CD4-positive, alpha-beta T cell (primary cell): Measurements from ENCODE around the gene PHACTR3. TPM values are rescaled to one million over a fixed set of nuclear protein-coding genes. Genes with fewer than 3 reads are reported as not detected.

Source experiments
- ATAC-seq: fragments of 200-7000 bp; cut with Tn5 transposase; one replicate; pipeline ENCODE4 v1.10.0; 2022; ENCODE audit warnings: mild to moderate bottlenecking; ENCODE audit not compliant: poor library complexity
- CTCF ChIA-PET: fragments of 350-600 bp; sonication (Branson Sonifier 250); formaldehyde crosslinking; loops from one replicate; lab custom pipeline; 2021; ENCODE audit warnings: antibody characterized with exemption, inconsistent platforms; lab: Charles Lee
- POLR2A ChIA-PET: fragments of 350-600 bp; sonication (Branson Sonifier 250); formaldehyde crosslinking; loops from one replicate; lab custom pipeline; 2021; ENCODE audit warnings: antibody characterized with exemption, inconsistent platforms; lab: Charles Lee
- DNase-seq, 14 experiments: peaks; one replicate each; pipeline ENCODE4 v3.0.0-alpha.2; 2013 to 2020; ENCODE audit warnings: mixed read lengths in 2 of 14
- H3K27ac ChIP-seq, 2 donors: one replicate each; pipeline versions ENCODE4 v1.5.1 to v1.7.0; 2013; ENCODE audit warnings: low read length in 2 of 2, low read depth in 1 of 2, mild to moderate bottlenecking in 1 of 2
- H3K27me3 ChIP-seq, 2 experiments: 1 replicate in 1 of 2; 2 replicates in 1 of 2; pipeline versions ENCODE4 v1.6.1 to v1.7.0; 2013; ENCODE audit warnings: low read length in 2 of 2, control low read depth in 1 of 2, mild to moderate bottlenecking in 1 of 2, moderate library complexity in 1 of 2; ENCODE audit not compliant: insufficient read depth in 2 of 2, control insufficient read depth in 1 of 2
- H3K36me3 ChIP-seq: one replicate; pipeline ENCODE4 v1.6.1; 2013; ENCODE audit warnings: low read length, control low read depth; ENCODE audit not compliant: insufficient read depth
- H3K4me1 ChIP-seq: one replicate; pipeline ENCODE4 v1.6.1; 2013; ENCODE audit warnings: low read length, control low read depth; ENCODE audit not compliant: insufficient read depth
- H3K4me3 ChIP-seq: one replicate; pipeline ENCODE4 v1.5.1; 2013; ENCODE audit warnings: mild to moderate bottlenecking, low read length, moderate library complexity
- H3K9me3 ChIP-seq, 2 experiments: 1 replicate in 1 of 2; 2 replicates in 1 of 2; pipeline versions ENCODE4 v1.6.1 to v1.7.0; 2013; ENCODE audit warnings: low read length in 2 of 2, mild to moderate bottlenecking in 2 of 2, control low read depth in 1 of 2, moderate library complexity in 1 of 2; ENCODE audit not compliant: control insufficient read depth in 1 of 2, insufficient read depth in 1 of 2
- H3K27ac Mint-ChIP-seq: one replicate; pipeline ENCODE4 v1.8.0; 2020; ENCODE audit warnings: mixed read lengths
- H3K27me3 Mint-ChIP-seq: one replicate; pipeline ENCODE4 v1.8.0; 2021; ENCODE audit warnings: mixed read lengths
- H3K36me3 Mint-ChIP-seq: one replicate; pipeline ENCODE4 v1.8.0; 2021; ENCODE audit warnings: low read depth, mixed read lengths
- H3K4me1 Mint-ChIP-seq: one replicate; pipeline ENCODE4 v1.8.0; 2021; ENCODE audit warnings: low read depth, mixed read lengths
- H3K4me3 Mint-ChIP-seq: one replicate; pipeline ENCODE4 v1.8.0; 2020; ENCODE audit warnings: mild to moderate bottlenecking, mixed read lengths
- H3K9me3 Mint-ChIP-seq: one replicate; pipeline ENCODE4 v1.8.0; 2020; ENCODE audit warnings: mixed read lengths
- intact Hi-C, 2 experiments: fragments of 100-400 bp; cut with DNase I in 1 of 2; cut with micrococcal nuclease in 1 of 2; formaldehyde crosslinking; loops; one replicate each; pipeline versions ENCODE4 v1.15.1 to v1.9.0; 2023 to 2025; cut with DNase I, micrococcal nuclease
- total RNA-seq, 174 experiments: library from RNA in 2 of 174; stranded (reverse) in 2 of 174; gene quantifications; one replicate each; pipeline ENCODE4 v1.2.3 and lab custom pipeline; 2021 to 2026
- TF ChIP-seq, protein P1 (sequence below): fragments of 200-600 bp; IDR thresholded peaks from one replicate; pipeline ENCODE4 v1.8.0; 2022; ENCODE audit warnings: antibody characterized with exemption, mild to moderate bottlenecking

Gene PHACTR3
- total RNA-seq, 2 experiments from 2014 or later: not detected

DNA sequence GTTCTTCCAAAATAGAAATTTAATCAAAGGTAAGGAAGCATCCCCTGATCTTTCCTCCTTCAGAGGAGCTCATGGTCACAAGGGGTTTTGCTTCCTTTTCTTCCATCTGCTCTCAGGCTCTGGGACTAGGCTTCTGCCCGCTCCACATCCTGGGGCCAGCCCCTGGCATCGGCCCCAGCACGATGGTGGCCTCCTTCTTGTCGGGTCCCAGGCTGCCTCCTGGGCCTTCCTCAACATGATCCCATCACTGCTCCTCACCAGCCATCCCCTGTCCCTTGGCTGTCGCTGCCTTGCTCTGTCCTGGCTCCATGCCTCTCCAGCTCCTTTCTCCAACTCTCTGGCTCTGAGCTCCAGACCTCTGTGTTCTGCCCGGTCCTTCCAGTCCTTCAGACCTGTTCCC is 4.1 kb downstream of the PHACTR3 start:
- no peaks in the 10 kb centered on the region for H3K4me1 ChIP-seq
- intact Hi-C loops: no loop called here
- TF ChIP-seq, protein P1, sequence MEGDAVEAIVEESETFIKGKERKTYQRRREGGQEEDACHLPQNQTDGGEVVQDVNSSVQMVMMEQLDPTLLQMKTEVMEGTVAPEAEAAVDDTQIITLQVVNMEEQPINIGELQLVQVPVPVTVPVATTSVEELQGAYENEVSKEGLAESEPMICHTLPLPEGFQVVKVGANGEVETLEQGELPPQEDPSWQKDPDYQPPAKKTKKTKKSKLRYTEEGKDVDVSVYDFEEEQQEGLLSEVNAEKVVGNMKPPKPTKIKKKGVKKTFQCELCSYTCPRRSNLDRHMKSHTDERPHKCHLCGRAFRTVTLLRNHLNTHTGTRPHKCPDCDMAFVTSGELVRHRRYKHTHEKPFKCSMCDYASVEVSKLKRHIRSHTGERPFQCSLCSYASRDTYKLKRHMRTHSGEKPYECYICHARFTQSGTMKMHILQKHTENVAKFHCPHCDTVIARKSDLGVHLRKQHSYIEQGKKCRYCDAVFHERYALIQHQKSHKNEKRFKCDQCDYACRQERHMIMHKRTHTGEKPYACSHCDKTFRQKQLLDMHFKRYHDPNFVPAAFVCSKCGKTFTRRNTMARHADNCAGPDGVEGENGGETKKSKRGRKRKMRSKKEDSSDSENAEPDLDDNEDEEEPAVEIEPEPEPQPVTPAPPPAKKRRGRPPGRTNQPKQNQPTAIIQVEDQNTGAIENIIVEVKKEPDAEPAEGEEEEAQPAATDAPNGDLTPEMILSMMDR: no peak
- no peak overlapping the region for H3K27ac Mint-ChIP-seq
- H3K4me1 Mint-ChIP-seq: no peaks in the 10 kb centered on the region
- ChIA-PET CTCF (no interaction called here), POLR2A (no interaction called here)
- H3K27me3 Mint-ChIP-seq: peaks cover 55% of the 10 kb centered on the region
- no peak overlapping the region for H3K4me3 ChIP-seq
- peaks cover 26 to 46% of the 10 kb centered on the region in 2 experiments for H3K27me3 ChIP-seq
- ATAC-seq (no peak), DNase-seq (no peak)
- H3K36me3 Mint-ChIP-seq: no peaks in the 10 kb centered on the region
- peaks cover 0 to 17% of the 10 kb centered on the region in 2 experiments for H3K9me3 ChIP-seq
- no peaks in the 10 kb centered on the region for H3K9me3 Mint-ChIP-seq
- H3K36me3 ChIP-seq: no peaks in the 10 kb centered on the region
- H3K27ac ChIP-seq: no peak overlapping the region
- no peak overlapping the region for H3K4me3 Mint-ChIP-seq

DNA sequence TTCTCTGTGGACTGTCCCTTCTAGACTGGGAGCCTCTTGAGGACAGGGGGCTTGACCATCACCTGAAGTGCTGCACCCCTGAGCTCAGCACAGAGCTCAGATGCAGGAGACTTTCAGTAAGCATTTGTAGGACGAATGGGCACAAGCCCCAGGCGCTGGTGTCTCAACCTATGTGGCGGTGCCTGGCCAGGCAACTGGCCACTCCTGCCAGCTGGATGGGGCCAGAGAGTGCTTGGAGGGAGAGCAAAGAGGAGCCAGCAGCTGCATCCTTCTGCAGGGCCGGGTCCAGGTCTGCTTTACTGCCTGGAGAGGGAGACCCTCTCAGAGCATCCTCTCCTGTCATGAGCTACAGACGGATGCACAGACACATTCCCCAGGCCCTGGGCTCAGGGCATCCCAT is 4.5 kb downstream of the PHACTR3 start:
- CTCF ChIA-PET: no interaction called here

DNA sequence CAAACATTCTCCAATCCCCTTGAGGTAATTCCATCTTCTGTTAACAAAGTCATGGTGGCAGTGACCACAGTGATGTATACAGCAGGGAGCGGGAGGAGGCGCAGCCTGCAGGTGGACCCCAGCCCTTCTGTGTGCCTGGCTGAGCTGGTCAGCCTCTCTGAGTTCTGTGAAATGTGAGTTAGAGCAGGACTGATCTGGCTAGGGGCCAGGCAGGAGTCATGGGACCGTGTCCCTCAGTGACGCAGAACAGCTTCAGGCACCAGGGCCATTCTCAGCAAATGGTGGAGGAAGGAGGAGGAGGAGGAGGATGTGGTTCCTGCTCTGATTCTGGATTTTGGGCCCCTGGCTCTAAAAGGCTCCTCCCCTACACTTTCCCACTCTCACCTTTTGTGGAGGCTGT is 6.9 kb downstream of the PHACTR3 start:
- Mint-ChIP-seq H3K9me3 (no peaks in the 10 kb centered on the region), H3K36me3 (no peaks in the 10 kb centered on the region), H3K27ac (no peak overlapping the region), H3K4me1 (no peaks in the 10 kb centered on the region), H3K4me3 (no peak overlapping the region), H3K27me3 (peaks cover 43% of the 10 kb centered on the region)
- CTCF ChIA-PET: no interaction called here
- H3K36me3 ChIP-seq: no peaks in the 10 kb centered on the region
- peaks cover 22 to 26% of the 10 kb centered on the region in 2 experiments for H3K27me3 ChIP-seq
- TF ChIP-seq, protein P1: no peak
- ATAC-seq (no peak), DNase-seq (no peak)
- POLR2A ChIA-PET: no interaction called here
- peaks cover 0 to 9% of the 10 kb centered on the region in 2 experiments for H3K9me3 ChIP-seq
- H3K4me1 ChIP-seq: no peaks in the 10 kb centered on the region
- intact Hi-C loops: no loop called here
- no peak overlapping the region for H3K27ac ChIP-seq
- no peak overlapping the region for H3K4me3 ChIP-seq

More for the DNA sequence above, 4.5 kb downstream of the PHACTR3 start:
- Histone ChIP-seq H3K4me1 (no peaks in the 10 kb centered on the region), H3K27me3 (peaks cover 24 to 42% of the 10 kb centered on the region in 2 experiments), H3K9me3 (peaks cover 0 to 16% of the 10 kb centered on the region in 2 experiments), H3K36me3 (no peaks in the 10 kb centered on the region), H3K4me3 (no peak overlapping the region), H3K27ac (no peak overlapping the region)
- no peak overlapping the region for H3K4me3 Mint-ChIP-seq
- TF ChIP-seq, protein P1: no peak
- no peaks in the 10 kb centered on the region for H3K9me3 Mint-ChIP-seq
- intact Hi-C loops: no loop called here
- no peaks in the 10 kb centered on the region for H3K4me1 Mint-ChIP-seq
- no peak for ATAC-seq
- POLR2A ChIA-PET: no interaction called here
- H3K36me3 Mint-ChIP-seq: no peaks in the 10 kb centered on the region
- no peak for DNase-seq
- H3K27me3 Mint-ChIP-seq: peaks cover 51% of the 10 kb centered on the region
- no peak overlapping the region for H3K27ac Mint-ChIP-seq
